ENCODE data around the gene CLPTM1L. TPM values are rescaled to one million over a fixed set of nuclear protein-coding genes. Genes with fewer than 3 reads are reported as not detected.
"Not testable (repeated sequence)": the region's sequence is repeated elsewhere in the genome, so short reads cannot be mapped to it uniquely, and the experiment has no call there.

CLPTM1L gene
- total RNA-seq, 2 donors from 2014 or later, result 93.1 to 102 TPM

- ATAC-seq, result no peak
- DNase-seq, result peak in 1 of 2 donors; percentile 9
- intact Hi-C loops (cut with DNase I, micrococcal nuclease), result no loop called here
Observed at GRCh38 chr5:1345876-1346626, 1.2 kb upstream of the CLPTM1L start.

GRCh38 chr5:1343931-1344901, 683 bp downstream of the CLPTM1L start:
- intact Hi-C loops (cut with DNase I, micrococcal nuclease), result no loop called here
- ATAC-seq (peak; percentile 25), DNase-seq (peak in 1 of 2 donors; percentile 43)

- peak in 1 of 2 donors; percentile 12 for DNase-seq
Observed at GRCh38 chr5:1343315-1343751, 1.6 kb downstream of the CLPTM1L start.

GRCh38 chr5:1342711-1343110, 2.2 kb downstream of the CLPTM1L start:
- intact Hi-C loops (cut with DNase I, micrococcal nuclease); ATAC-seq: not testable (repeated sequence)
- DNase-seq, result peak in 1 of 2 donors; percentile 6

More at GRCh38 chr5:1343315-1343751, 1.6 kb downstream of the CLPTM1L start:
- intact Hi-C loops (cut with DNase I, micrococcal nuclease), result no loop called here
- no peak for ATAC-seq

- no peak for ATAC-seq
- intact Hi-C loops (cut with DNase I, micrococcal nuclease), result no loop called here
- DNase-seq, result no peak
Observed at GRCh38 chr5:1342268-1342667, 2.6 kb downstream of the CLPTM1L start.

GRCh38 chr5:1341863-1342262, 3.0 kb downstream of the CLPTM1L start:
- ATAC-seq (no peak), DNase-seq (peak; percentile 32 to 53)
- intact Hi-C loops (cut with DNase I, micrococcal nuclease), result no loop called here

- peak in 1 of 2 donors; percentile 1 for DNase-seq
Observed at GRCh38 chr5:1339818-1340210, 5.1 kb downstream of the CLPTM1L start.

GRCh38 chr5:1339139-1339817, 5.6 kb downstream of the CLPTM1L start:
- DNase-seq; intact Hi-C loops (cut with DNase I, micrococcal nuclease); ATAC-seq: not testable (repeated sequence)

More at GRCh38 chr5:1339818-1340210, 5.1 kb downstream of the CLPTM1L start:
- intact Hi-C loops (cut with DNase I, micrococcal nuclease); ATAC-seq: not testable (repeated sequence)

- ATAC-seq (no peak), DNase-seq (peak in 1 of 2 donors; percentile 3)
- intact Hi-C loops (cut with DNase I, micrococcal nuclease), result no loop called here
Observed at GRCh38 chr5:1338506-1339070, 6.3 kb downstream of the CLPTM1L start.

GRCh38 chr5:1338196-1338490, 6.8 kb downstream of the CLPTM1L start:
- DNase-seq (no peak), ATAC-seq (no peak)
- intact Hi-C loops (cut with DNase I, micrococcal nuclease), result no loop called here

GRCh38 chr5:1337489-1338195, 7.3 kb downstream of the CLPTM1L start:
- DNase-seq (peak in 1 of 2 donors; percentile 1), ATAC-seq (no peak)
- intact Hi-C loops (cut with DNase I, micrococcal nuclease), result no loop called here

- DNase-seq, result peak in 1 of 2 donors; percentile 1
- intact Hi-C loops (cut with DNase I, micrococcal nuclease), result no loop called here
- no peak for ATAC-seq
Observed at GRCh38 chr5:1336749-1337488, 8.0 kb downstream of the CLPTM1L start.

GRCh38 chr5:1336106-1336561, 8.8 kb downstream of the CLPTM1L start:
- DNase-seq (peak in 1 of 2 donors; percentile 3), ATAC-seq (peak; percentile 8)
- intact Hi-C loops (cut with DNase I, micrococcal nuclease), result no loop called here

GRCh38 chr5:1335540-1336095, 9.3 kb downstream of the CLPTM1L start:
- DNase-seq (no peak), ATAC-seq (peak; percentile 38)
- intact Hi-C loops (cut with DNase I, micrococcal nuclease), result no loop called here

- ATAC-seq, result no peak
- intact Hi-C loops (cut with DNase I, micrococcal nuclease), result no loop called here
Observed at GRCh38 chr5:1334831-1335539, 9.9 kb downstream of the CLPTM1L start.

GRCh38 chr5:1333986-1334385, 10.9 kb downstream of the CLPTM1L start:
- intact Hi-C loops (cut with DNase I, micrococcal nuclease), result no loop called here
- no peak for DNase-seq
- no peak for ATAC-seq

More at GRCh38 chr5:1334831-1335539, 9.9 kb downstream of the CLPTM1L start:
- no peak for DNase-seq

Data from left colon (tissue), 2 donors.